Upper lobe of left lung (tissue), 6 donors: ENCODE results near the gene CDH11. TPM values are rescaled to one million over a fixed set of nuclear protein-coding genes. Genes with fewer than 3 reads are reported as not detected.

Experiments used
- ATAC-seq, 2 donors: fragments of 200-7000 bp; cut with Tn5 transposase; one replicate each; pipeline ENCODE4 v1.9.1; 2022; ENCODE audit warnings: mild to moderate bottlenecking in 2 of 2, moderate library complexity in 2 of 2; ENCODE audit not compliant: low FRiP score in 2 of 2
- DNase-seq, 2 donors: peaks; one replicate each; pipeline ENCODE4 v3.0.0-alpha.2; 2019 to 2020
- H3K27ac ChIP-seq, 4 donors: fragments of 200-600 bp; sonication (generic); one replicate each; pipeline ENCODE4 v1.5.1; 2016 to 2019
- H3K27me3 ChIP-seq, 4 donors: fragments of 200-600 bp; sonication (generic); one replicate each; pipeline ENCODE4 v1.5.1; 2017 to 2019
- H3K36me3 ChIP-seq, 4 donors: fragments of 200-600 bp; sonication (generic); one replicate each; pipeline ENCODE4 v1.5.1; 2016 to 2019
- H3K4me1 ChIP-seq, 4 donors: fragments of 200-600 bp; sonication (generic); one replicate each; pipeline ENCODE4 v1.5.1; 2018 to 2019
- H3K4me3 ChIP-seq, 4 donors: fragments of 200-600 bp; sonication (generic); one replicate each; pipeline ENCODE4 v1.5.1; 2017 to 2019; ENCODE audit warnings: mild to moderate bottlenecking in 2 of 4, moderate library complexity in 1 of 4
- H3K9me3 ChIP-seq, 4 donors: fragments of 200-600 bp; sonication (generic); one replicate each; pipeline ENCODE4 v1.5.1; 2018 to 2019
- CTCF ChIP-seq, 6 experiments: fragments of 450-650 bp in 4 of 6; fragments of 200-600 bp in 2 of 6; sonication (generic) in 2 of 6; IDR thresholded peaks; one replicate each; pipeline ENCODE4 v1.5.1; 2016 to 2019; ENCODE audit warnings: antibody characterized with exemption in 6 of 6
- EP300 ChIP-seq, 4 donors: sonication (generic); formaldehyde crosslinking; IDR thresholded peaks; one replicate each; pipeline ENCODE4 v1.5.1; 2017; ENCODE audit warnings: antibody characterized with exemption in 4 of 4, control low read depth in 2 of 4
- POLR2A ChIP-seq, 4 donors: fragments of 450-650 bp; IDR thresholded peaks; one replicate each; pipeline ENCODE4 v1.5.1; 2016 to 2017; ENCODE audit warnings: antibody characterized with exemption in 4 of 4, mild to moderate bottlenecking in 2 of 4
- POLR2AphosphoS5 ChIP-seq, 2 donors: sonication (generic); formaldehyde crosslinking; IDR thresholded peaks; one replicate each; pipeline ENCODE4 v1.5.1; 2017; ENCODE audit warnings: antibody characterized with exemption in 2 of 2
- WGBS, 2 donors: methylation state at CpG; one replicate each; pipeline ENCODE4 v1.1.5; 2017 to 2018; 5-methylcytosine and 5-hydroxymethylcytosine counted together
- total RNA-seq, 6 donors: library from RNA; depleted of rRNA in 4 of 6; stranded (reverse); fragments of >200 nt in 4 of 6; gene quantifications; one replicate each; pipeline versions ENCODE4 v1.1.0 to v1.2.1, GENCODE V29; 2016 to 2021
- donor health status: DM: no; HTN: no; CAD: no; lungs with moderate emphysema.
- donor health status: DM: no; HTN: yes; CAD: no; lungs with severe emphysema.

CDH11 gene
- total RNA-seq, 6 donors from 2014 or later: 20.9 to 164 (median 74.2) TPM

- DNase-seq: peak in 1 of 2 donors; percentile 23
- peak overlapping the region in 3 of 4 donors; percentile 28 to 67 (median 54) for H3K27ac ChIP-seq
- 68 to 71% methylated on average over 19 to 21 of the region's 24 CpGs for WGBS, 2 donors
Measured at GRCh38 chr16:65071433-65072311, 50.2 kb downstream of the CDH11 start.

GRCh38 chr16:65070831-65071432, 50.9 kb downstream of the CDH11 start:
- WGBS, 2 donors: 67 to 72% methylated on average over 12 of the region's 12 CpGs
- Histone ChIP-seq H3K4me3 (no peak overlapping the region), H3K27ac (peak overlapping the region in 3 of 4 donors; percentile 28 to 67 (median 54)), H3K4me1 (no peaks in the 10 kb centered on the region), H3K9me3 (no peaks in the 10 kb centered on the region), H3K36me3 (no peaks in the 10 kb centered on the region), H3K27me3 (no peaks in the 10 kb centered on the region)
- no peak for TF ChIP-seq EP300 (IDR thresholded peaks at IDR 0.05)
- no peak for TF ChIP-seq POLR2A (IDR thresholded peaks at IDR 0.05)
- peak; percentile 19 to 43 for TF ChIP-seq POLR2AphosphoS5 (IDR thresholded peaks at IDR 0.05)
- TF ChIP-seq CTCF (IDR thresholded peaks at IDR 0.05): no peak
- DNase-seq: peak in 1 of 2 donors; percentile 22
- ATAC-seq: peak; percentile 70 to 89

More at GRCh38 chr16:65071433-65072311, 50.2 kb downstream of the CDH11 start:
- TF ChIP-seq POLR2A (IDR thresholded peaks at IDR 0.05) (no peak), POLR2AphosphoS5 (IDR thresholded peaks at IDR 0.05) (peak in 1 of 2 donors; percentile 23)
- H3K4me1 ChIP-seq: no peaks in the 10 kb centered on the region
- peak overlapping the region in 1 of 4 donors; percentile 10 for H3K4me3 ChIP-seq
- no peaks in the 10 kb centered on the region for H3K27me3 ChIP-seq
- no peaks in the 10 kb centered on the region for H3K36me3 ChIP-seq
- peak; percentile 32 to 77 for ATAC-seq
- H3K9me3 ChIP-seq: no peaks in the 10 kb centered on the region

- H3K27me3 ChIP-seq: no peaks in the 10 kb centered on the region
- H3K4me3 ChIP-seq: no peak overlapping the region
- no peaks in the 10 kb centered on the region for H3K4me1 ChIP-seq
- ATAC-seq: no peak
- peak overlapping the region in 2 of 4 donors; percentile 9 to 37 for H3K27ac ChIP-seq
- WGBS, 2 donors: 80% methylated on average over 2 of the region's 2 CpGs
- TF ChIP-seq POLR2AphosphoS5 (IDR thresholded peaks at IDR 0.05) (no peak), CTCF (IDR thresholded peaks at IDR 0.05) (no peak), EP300 (IDR thresholded peaks at IDR 0.05) (no peak), POLR2A (IDR thresholded peaks at IDR 0.05) (no peak)
- DNase-seq: no peak
- no peaks in the 10 kb centered on the region for H3K36me3 ChIP-seq
- H3K9me3 ChIP-seq: no peaks in the 10 kb centered on the region
Measured at GRCh38 chr16:65069766-65070165, 52.1 kb downstream of the CDH11 start.

GRCh38 chr16:65069065-65069464, 52.8 kb downstream of the CDH11 start:
- H3K4me1 ChIP-seq: no peaks in the 10 kb centered on the region
- DNase-seq: no peak
- no peaks in the 10 kb centered on the region for H3K9me3 ChIP-seq
- TF ChIP-seq CTCF (IDR thresholded peaks at IDR 0.05) (no peak), EP300 (IDR thresholded peaks at IDR 0.05) (no peak), POLR2AphosphoS5 (IDR thresholded peaks at IDR 0.05) (no peak), POLR2A (IDR thresholded peaks at IDR 0.05) (no peak)
- no peak for ATAC-seq
- WGBS, 2 donors: 64 to 67% methylated on average over 4 of the region's 4 CpGs
- peak overlapping the region in 1 of 4 donors; percentile 37 for H3K27ac ChIP-seq
- no peak overlapping the region for H3K4me3 ChIP-seq
- H3K36me3 ChIP-seq: no peaks in the 10 kb centered on the region
- H3K27me3 ChIP-seq: no peaks in the 10 kb centered on the region

- no peaks in the 10 kb centered on the region for H3K9me3 ChIP-seq
- no peaks in the 10 kb centered on the region for H3K27me3 ChIP-seq
- H3K27ac ChIP-seq: peak overlapping the region in 2 of 4 donors; percentile 2 to 52
- H3K36me3 ChIP-seq: no peaks in the 10 kb centered on the region
- no peak for TF ChIP-seq POLR2A (IDR thresholded peaks at IDR 0.05)
- peak in 1 of 2 donors; percentile 52 for ATAC-seq
- no peak for DNase-seq
- no peaks in the 10 kb centered on the region for H3K4me1 ChIP-seq
- WGBS, 2 donors: 51 to 58% methylated on average over 5 of the region's 5 CpGs
- no peak overlapping the region for H3K4me3 ChIP-seq
Measured at GRCh38 chr16:65068151-65068740, 53.6 kb downstream of the CDH11 start.
